Bronchial epithelial cell (primary cell): ENCODE results near the gene RASSF3. TPM values are rescaled to one million over a fixed set of nuclear protein-coding genes. Genes with fewer than 3 reads are reported as not detected.

Experiments
- DNase-seq: peaks from one replicate; pipeline ENCODE4 v3.0.0-alpha.2; 2010; ENCODE audit warnings: low read depth
- FAIRE-seq: peaks from 2 replicates; lab custom pipeline; 2011; peaks lifted over from hg19 to GRCh38; lab: Jason Lieb, UNC
- H3K27me3 ChIP-seq: 2 replicates; pipeline ENCODE4 v1.5.1; 2011; ENCODE audit warnings: low read length; ENCODE audit not compliant: control insufficient read depth, insufficient read depth
- H3K36me3 ChIP-seq: 2 replicates; pipeline ENCODE4 v1.5.1; 2011; ENCODE audit warnings: low read length; ENCODE audit not compliant: control insufficient read depth, insufficient read depth
- H3K4me3 ChIP-seq: 2 replicates; pipeline ENCODE4 v1.5.1; 2011; ENCODE audit warnings: mild to moderate bottlenecking, low read depth, low read length, control low read depth
- CTCF ChIP-seq: IDR thresholded peaks from 2 replicates; pipeline ENCODE4 v1.5.1; 2011; ENCODE audit warnings: mild to moderate bottlenecking, moderate library complexity, low read length, control low read depth, inconsistent platforms; ENCODE audit not compliant: insufficient read depth, severe bottlenecking
- total RNA-seq: library from RNA; depleted of rRNA; stranded (reverse); fragments of >200 nt; gene quantifications from 2 replicates; pipeline ENCODE4 v1.2.1, GENCODE V29; 2014

RASSF3 gene
- total RNA-seq, 1 donor from 2014 or later = 9.7 TPM

- Histone ChIP-seq H3K4me3 (no peak overlapping the region), H3K36me3 (no peaks in the 10 kb centered on the region), H3K27me3 (peaks cover 10% of the 10 kb centered on the region)
- DNase-seq = no peak
- FAIRE-seq = no peak
- TF ChIP-seq CTCF = no peak
Measured at GRCh38 chr12:64585104-64585503, 25.2 kb upstream of the RASSF3 start.

- H3K4me3 ChIP-seq = no peak overlapping the region
- no peak for FAIRE-seq
- H3K27me3 ChIP-seq = peaks cover 6% of the 10 kb centered on the region
- TF ChIP-seq CTCF = no peak
- H3K36me3 ChIP-seq = no peaks in the 10 kb centered on the region
- no peak for DNase-seq
Measured at GRCh38 chr12:64587447-64587846, 22.8 kb upstream of the RASSF3 start.

- no peaks in the 10 kb centered on the region for H3K27me3 ChIP-seq
- TF ChIP-seq CTCF = no peak
- H3K36me3 ChIP-seq = no peaks in the 10 kb centered on the region
- FAIRE-seq = no peak
- no peak for DNase-seq
- H3K4me3 ChIP-seq = no peak overlapping the region
Measured at GRCh38 chr12:64590183-64590582, 20.1 kb upstream of the RASSF3 start.

- TF ChIP-seq CTCF = no peak
- no peak for DNase-seq
- FAIRE-seq = no peak
Measured at GRCh38 chr12:64595863-64596793, 14.2 kb upstream of the RASSF3 start.

GRCh38 chr12:64598831-64599230 lies 11.5 kb upstream of the RASSF3 start:
- H3K36me3 ChIP-seq = no peaks in the 10 kb centered on the region
- no peak overlapping the region for H3K4me3 ChIP-seq
- no peak for TF ChIP-seq CTCF
- no peak for DNase-seq
- no peak for FAIRE-seq
- no peaks in the 10 kb centered on the region for H3K27me3 ChIP-seq

More at GRCh38 chr12:64595863-64596793, 14.2 kb upstream of the RASSF3 start:
- H3K4me3 ChIP-seq = no peak overlapping the region
- H3K36me3 ChIP-seq = no peaks in the 10 kb centered on the region
- H3K27me3 ChIP-seq = no peaks in the 10 kb centered on the region
